NB4 (cell line): ENCODE results near the gene COL6A1.
A peak's percentile ranks its signal among the peaks of the same experiment; 100 is the strongest.
"Not testable (repeated sequence)": the region's sequence is repeated elsewhere in the genome, so short reads cannot be mapped to it uniquely, and the experiment has no call there.

Experiments
- DNase-seq: peaks from one replicate; pipeline ENCODE4 v3.0.0; 2010; ENCODE audit warnings: low read depth
- H3K4me3 ChIP-seq: one replicate; pipeline ENCODE4 v1.5.1; 2011; ENCODE audit warnings: mild to moderate bottlenecking, low read depth, low read length, moderate library complexity
- CTCF ChIP-seq: IDR thresholded peaks from one replicate; pipeline ENCODE4 v1.5.1; 2012; ENCODE audit warnings: low read depth, low read length
- MAX ChIP-seq: IDR thresholded peaks from 2 replicates; pipeline ENCODE4 v1.6.1; 2011; ENCODE audit warnings: low read depth, low read length
- MYC ChIP-seq: IDR thresholded peaks from 2 replicates; pipeline ENCODE4 v1.6.1; 2011; ENCODE audit warnings: low read depth, low read length
- POLR2A ChIP-seq: IDR thresholded peaks from 2 replicates; pipeline ENCODE4 v1.6.1; 2011; ENCODE audit warnings: mild to moderate bottlenecking; ENCODE audit not compliant: insufficient read length; ENCODE audit errors: extremely low read depth

COL6A1 gene

GRCh38 chr21:45972353-45972715, 9.2 kb upstream of the COL6A1 start:
- no peak overlapping the region for H3K4me3 ChIP-seq
- TF ChIP-seq CTCF, result no peak
- TF ChIP-seq MYC, result no peak
- TF ChIP-seq MAX, result no peak
- no peak for TF ChIP-seq POLR2A

GRCh38 chr21:45972716-45973474, 8.7 kb upstream of the COL6A1 start:
- no peak overlapping the region for H3K4me3 ChIP-seq
- DNase-seq, result no peak
- TF ChIP-seq CTCF (no peak), POLR2A (no peak), MAX (no peak), MYC (no peak)

More at GRCh38 chr21:45972353-45972715, 9.2 kb upstream of the COL6A1 start:
- DNase-seq, result no peak

GRCh38 chr21:45973475-45974072, 8.0 kb upstream of the COL6A1 start:
- peak; percentile 18 for TF ChIP-seq POLR2A
- 0 out of 2 replicates have a peak, but pooled peaks have one; percentile 10 for TF ChIP-seq MAX
- TF ChIP-seq MYC, result peak; percentile 31; the same call in 1 of the 2 replicates
- peak; percentile 74 for TF ChIP-seq CTCF
- DNase-seq, result peak; percentile 80
- no peak overlapping the region for H3K4me3 ChIP-seq

GRCh38 chr21:45974073-45975019, 7.2 kb upstream of the COL6A1 start:
- H3K4me3 ChIP-seq, result no peak overlapping the region
- TF ChIP-seq MAX (0 out of 2 replicates have a peak, but pooled peaks have one; percentile 2), MYC (no peak), POLR2A (peak; percentile 4), CTCF (no peak)
- peak; percentile 53 for DNase-seq

- H3K4me3 ChIP-seq, result no peak overlapping the region
- TF ChIP-seq CTCF, result no peak
- no peak for TF ChIP-seq MAX
- TF ChIP-seq POLR2A, result no peak
- TF ChIP-seq MYC, result no peak
- DNase-seq, result no peak
These were observed 6.4 kb upstream of the COL6A1 start for GRCh38 chr21:45975020-45975666.

GRCh38 chr21:45975667-45976409, 5.7 kb upstream of the COL6A1 start:
- not testable (repeated sequence) for DNase-seq, H3K4me3 ChIP-seq
